ENCODE results near the gene STIMATE.

Gene STIMATE

DNA sequence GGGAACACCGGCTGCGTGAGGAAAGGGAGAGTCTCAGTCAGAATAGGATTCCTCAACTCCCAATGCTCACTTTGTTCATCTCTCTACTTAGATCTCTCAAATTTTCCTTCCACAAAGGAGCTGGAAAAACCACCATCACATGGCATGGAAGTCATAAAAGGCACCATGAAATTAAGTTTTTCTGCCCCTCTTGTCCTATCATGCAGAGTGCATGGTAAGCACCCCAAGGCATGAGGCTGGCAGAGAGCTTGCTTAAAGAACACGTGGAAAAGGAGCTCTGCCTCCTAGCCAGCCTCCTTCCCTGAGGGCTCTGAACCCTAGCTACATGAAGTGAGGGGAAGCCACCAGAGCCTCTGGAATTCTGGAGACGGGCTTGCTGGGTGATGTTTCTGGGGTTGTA, 17.8 kb downstream of the STIMATE start:
- TF ChIP-seq, protein P1, sequence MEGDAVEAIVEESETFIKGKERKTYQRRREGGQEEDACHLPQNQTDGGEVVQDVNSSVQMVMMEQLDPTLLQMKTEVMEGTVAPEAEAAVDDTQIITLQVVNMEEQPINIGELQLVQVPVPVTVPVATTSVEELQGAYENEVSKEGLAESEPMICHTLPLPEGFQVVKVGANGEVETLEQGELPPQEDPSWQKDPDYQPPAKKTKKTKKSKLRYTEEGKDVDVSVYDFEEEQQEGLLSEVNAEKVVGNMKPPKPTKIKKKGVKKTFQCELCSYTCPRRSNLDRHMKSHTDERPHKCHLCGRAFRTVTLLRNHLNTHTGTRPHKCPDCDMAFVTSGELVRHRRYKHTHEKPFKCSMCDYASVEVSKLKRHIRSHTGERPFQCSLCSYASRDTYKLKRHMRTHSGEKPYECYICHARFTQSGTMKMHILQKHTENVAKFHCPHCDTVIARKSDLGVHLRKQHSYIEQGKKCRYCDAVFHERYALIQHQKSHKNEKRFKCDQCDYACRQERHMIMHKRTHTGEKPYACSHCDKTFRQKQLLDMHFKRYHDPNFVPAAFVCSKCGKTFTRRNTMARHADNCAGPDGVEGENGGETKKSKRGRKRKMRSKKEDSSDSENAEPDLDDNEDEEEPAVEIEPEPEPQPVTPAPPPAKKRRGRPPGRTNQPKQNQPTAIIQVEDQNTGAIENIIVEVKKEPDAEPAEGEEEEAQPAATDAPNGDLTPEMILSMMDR (IDR thresholded peaks at IDR 0.05; ENCODE audit: extremely low read depth, missing control alignments) = no peak
- DNase-seq (ENCODE audit: low spot score) = no peak

DNA sequence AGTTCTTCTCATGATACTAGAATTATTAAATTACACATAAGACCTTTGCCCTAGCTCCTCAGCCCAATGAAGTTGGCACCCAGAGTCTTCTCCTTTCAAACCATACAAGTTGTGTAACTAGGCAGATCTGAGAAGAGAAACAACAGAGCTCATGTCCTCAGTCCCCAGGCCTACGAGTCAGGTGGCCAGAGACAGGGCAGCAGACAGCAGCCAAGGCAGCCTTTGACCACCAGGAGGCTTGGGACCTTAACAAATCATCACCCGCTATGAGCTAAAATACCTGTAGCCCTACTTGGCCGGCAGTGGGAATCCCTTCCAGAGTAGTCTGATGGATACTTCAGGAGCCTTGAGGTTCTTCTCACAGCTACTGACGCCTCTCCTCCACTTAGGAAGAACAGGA, 18.3 kb downstream of the STIMATE start:
- DNase-seq (ENCODE audit: low spot score) = no peak
- TF ChIP-seq, protein P1 (IDR thresholded peaks at IDR 0.05; ENCODE audit: extremely low read depth, missing control alignments) = no peak

DNA sequence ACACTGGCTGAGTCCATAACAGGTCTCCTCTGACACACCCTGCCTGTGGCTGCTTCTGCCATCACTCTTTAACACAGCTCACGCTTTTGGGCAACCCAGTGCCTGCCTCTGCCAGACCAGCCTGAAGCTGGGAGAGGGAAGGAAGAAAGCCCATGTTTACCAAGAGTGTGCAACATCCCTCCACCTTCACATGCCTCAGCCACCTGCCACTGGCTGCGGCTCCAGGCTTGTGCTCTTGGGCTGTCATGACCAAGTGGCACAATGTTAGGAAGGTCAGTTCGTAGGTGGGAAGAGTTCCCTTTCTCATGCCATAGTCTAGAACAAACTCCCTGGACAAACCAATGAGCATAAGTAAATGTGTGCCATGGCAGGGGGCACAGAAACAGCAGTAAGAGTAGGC, 20.3 kb downstream of the STIMATE start:
- TF ChIP-seq, protein P1 (IDR thresholded peaks at IDR 0.05; ENCODE audit: extremely low read depth, missing control alignments) = no peak
- DNase-seq (ENCODE audit: low spot score) = no peak

DNA sequence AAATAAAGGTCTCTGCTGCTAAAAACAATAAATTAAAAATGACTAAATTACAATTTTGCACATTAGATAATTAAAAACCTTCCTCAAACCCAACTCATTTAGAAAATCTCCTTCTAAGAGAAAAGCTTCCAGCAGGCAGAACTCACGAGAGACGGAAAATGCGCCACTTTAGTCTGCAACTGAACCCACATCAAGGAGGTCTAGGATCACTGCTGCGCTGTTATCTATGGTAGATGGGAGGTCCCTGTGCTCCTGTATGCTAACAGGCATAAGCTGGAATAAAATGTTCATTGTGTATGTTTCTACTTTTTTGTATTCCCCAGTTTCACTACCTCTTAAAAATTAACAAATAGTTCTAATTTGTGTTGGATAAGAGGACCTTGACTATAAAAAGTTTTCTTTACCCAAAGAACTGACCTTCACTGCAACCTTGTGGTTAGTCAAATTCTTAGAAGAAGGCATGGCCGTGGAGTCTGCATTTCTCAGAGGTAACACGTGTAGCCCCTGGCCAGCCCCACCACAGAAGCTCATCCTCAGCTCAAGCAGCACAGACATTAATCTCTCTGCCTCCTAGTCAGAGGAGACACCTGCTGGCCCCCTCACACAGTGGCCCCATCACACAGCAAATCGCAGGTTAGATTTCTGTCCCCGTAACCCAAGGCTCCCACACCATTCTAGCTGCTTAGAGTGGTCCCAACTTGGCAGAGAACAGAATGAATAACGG, 22.3 kb downstream of the STIMATE start:
- no peak for DNase-seq (ENCODE audit: low spot score)
- TF ChIP-seq, protein P1 (IDR thresholded peaks at IDR 0.05; ENCODE audit: extremely low read depth, missing control alignments) = no peak

DNA sequence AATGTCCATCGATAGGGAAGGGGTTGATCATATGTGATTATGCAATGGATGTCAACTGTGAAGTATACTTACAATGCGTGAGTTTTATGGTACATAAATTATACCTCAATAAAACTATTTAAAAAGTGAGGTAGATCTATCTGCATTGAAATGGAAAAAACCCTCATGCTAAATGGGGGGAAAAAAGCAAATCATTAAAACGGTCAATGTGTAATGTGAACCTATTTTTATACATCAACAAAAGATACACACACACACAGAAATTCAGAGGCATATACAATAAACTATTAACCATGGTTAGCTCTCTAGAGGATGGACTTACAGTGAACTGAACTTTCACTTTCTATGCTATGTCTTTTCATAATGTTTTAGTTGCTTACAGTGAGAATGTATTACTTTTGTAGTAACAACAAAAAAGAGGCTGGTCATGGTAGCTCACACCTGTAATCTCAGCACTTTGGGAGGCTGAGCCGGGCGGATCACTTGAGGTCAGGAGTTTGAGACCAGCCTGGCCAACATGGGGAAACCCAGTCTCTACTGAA, 23.1 kb downstream of the STIMATE start:
- no peak for DNase-seq (ENCODE audit: low spot score)
- TF ChIP-seq, protein P1 (IDR thresholded peaks at IDR 0.05; ENCODE audit: extremely low read depth, missing control alignments) = no peak

DNA sequence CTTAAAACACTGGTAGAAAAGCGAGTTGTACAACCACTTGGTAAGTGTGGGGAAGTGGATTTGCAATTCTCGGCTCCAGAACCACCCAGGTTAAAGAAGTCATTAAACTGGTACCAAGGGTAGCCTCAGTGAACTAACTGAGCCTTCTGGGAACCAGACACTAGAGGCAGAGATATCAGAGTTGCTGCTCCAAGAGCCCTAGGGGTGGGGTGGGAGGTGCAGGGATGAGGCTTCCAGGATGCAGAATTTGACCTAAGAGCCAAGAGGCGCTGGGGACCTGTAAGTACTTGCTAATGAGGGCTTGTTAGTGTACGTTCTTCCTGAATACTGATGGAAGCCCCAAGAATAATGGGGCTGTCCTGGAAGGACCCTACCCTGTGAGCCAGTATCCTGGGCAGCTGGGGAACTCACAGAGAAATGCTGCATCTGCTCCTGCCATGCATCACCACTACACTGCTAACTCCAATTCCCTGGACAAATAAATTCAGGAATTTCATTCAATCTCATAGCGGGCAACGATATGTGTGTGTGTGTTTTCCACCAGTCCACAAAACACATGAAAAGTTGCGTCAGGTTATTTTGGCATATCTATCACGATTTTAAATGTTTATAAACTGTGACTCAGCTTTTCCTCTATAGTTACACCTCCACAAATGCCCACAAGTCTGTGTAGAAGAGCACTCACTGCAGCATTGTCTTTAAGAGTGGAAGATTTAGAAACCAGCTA, 23.8 kb downstream of the STIMATE start:
- TF ChIP-seq, protein P1 (IDR thresholded peaks at IDR 0.05; ENCODE audit: extremely low read depth, missing control alignments) = no peak
- DNase-seq (ENCODE audit: low spot score) = no peak

DNA sequence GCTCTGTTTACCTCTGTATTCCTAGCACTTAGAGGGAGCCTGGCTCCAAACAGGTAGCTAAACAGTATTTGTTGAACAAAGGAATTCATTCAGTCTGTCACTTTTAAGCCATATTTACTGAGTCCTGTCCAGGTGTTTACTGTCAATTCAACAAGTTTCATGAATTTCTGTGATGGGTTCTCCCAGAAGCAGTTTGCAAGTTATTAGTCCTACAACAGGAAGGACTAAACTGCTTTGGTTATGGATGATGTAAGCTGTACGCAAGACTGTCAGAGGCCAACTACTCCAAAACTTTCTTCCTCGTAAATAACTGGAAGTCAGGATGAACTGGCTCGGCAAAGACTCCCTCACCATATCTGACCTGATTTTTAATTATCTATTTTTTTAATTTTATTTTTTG, 25.1 kb downstream of the STIMATE start:
- TF ChIP-seq, protein P1 (IDR thresholded peaks at IDR 0.05; ENCODE audit: extremely low read depth, missing control alignments) = no peak
- no peak for DNase-seq (ENCODE audit: low spot score)

All from GM20000 (cell line).